ENCODE results near the gene NPNT. TPM values are rescaled to one million over a fixed set of nuclear protein-coding genes. Genes with fewer than 3 reads are reported as not detected.

The NPNT gene
- total RNA-seq, 1 donor from 2014 or later: 7.3 TPM

- DNase-seq (ENCODE audit: low read depth): no peak
Observed at GRCh38 chr4:105951198-105951597, 55.9 kb downstream of the NPNT start.

GRCh38 chr4:105952591-105952990 lies 57.3 kb downstream of the NPNT start:
- Histone ChIP-seq H3K36me3 (ENCODE audit: control insufficient read depth, insufficient read depth, low read length) (no peaks in the 10 kb centered on the region), H3K27me3 (ENCODE audit: control insufficient read depth, insufficient read depth, low read length) (no peaks in the 10 kb centered on the region), H3K4me3 (ENCODE audit: low read depth, low read length) (no peak overlapping the region)
- no peak for DNase-seq (ENCODE audit: low read depth)
- no peak for TF ChIP-seq CTCF (IDR thresholded peaks at IDR 0.05; ENCODE audit: insufficient read depth, low read length, poor library complexity, severe bottlenecking)

More at GRCh38 chr4:105951198-105951597, 55.9 kb downstream of the NPNT start:
- Histone ChIP-seq H3K4me3 (ENCODE audit: low read depth, low read length) (no peak overlapping the region), H3K36me3 (ENCODE audit: control insufficient read depth, insufficient read depth, low read length) (no peaks in the 10 kb centered on the region), H3K27me3 (ENCODE audit: control insufficient read depth, insufficient read depth, low read length) (no peaks in the 10 kb centered on the region)
- no peak for TF ChIP-seq CTCF (IDR thresholded peaks at IDR 0.05; ENCODE audit: insufficient read depth, low read length, poor library complexity, severe bottlenecking)

GRCh38 chr4:105956569-105956968 lies 61.3 kb downstream of the NPNT start:
- Histone ChIP-seq H3K27me3 (ENCODE audit: control insufficient read depth, insufficient read depth, low read length) (no peaks in the 10 kb centered on the region), H3K4me3 (ENCODE audit: low read depth, low read length) (no peak overlapping the region), H3K36me3 (ENCODE audit: control insufficient read depth, insufficient read depth, low read length) (no peaks in the 10 kb centered on the region)
- no peak for TF ChIP-seq CTCF (IDR thresholded peaks at IDR 0.05; ENCODE audit: insufficient read depth, low read length, poor library complexity, severe bottlenecking)
- DNase-seq (ENCODE audit: low read depth): no peak

GRCh38 chr4:105957680-105958079 lies 62.4 kb downstream of the NPNT start:
- Histone ChIP-seq H3K36me3 (ENCODE audit: control insufficient read depth, insufficient read depth, low read length) (no peaks in the 10 kb centered on the region), H3K4me3 (ENCODE audit: low read depth, low read length) (no peak overlapping the region), H3K27me3 (ENCODE audit: control insufficient read depth, insufficient read depth, low read length) (no peaks in the 10 kb centered on the region)
- no peak for TF ChIP-seq CTCF (IDR thresholded peaks at IDR 0.05; ENCODE audit: insufficient read depth, low read length, poor library complexity, severe bottlenecking)
- no peak for DNase-seq (ENCODE audit: low read depth)

GRCh38 chr4:105963461-105964400 lies 68.5 kb downstream of the NPNT start:
- no peak for TF ChIP-seq CTCF (IDR thresholded peaks at IDR 0.05; ENCODE audit: insufficient read depth, low read length, poor library complexity, severe bottlenecking)
- H3K4me3 ChIP-seq (ENCODE audit: low read depth, low read length): no peak overlapping the region
- H3K27me3 ChIP-seq (ENCODE audit: control insufficient read depth, insufficient read depth, low read length): no peaks in the 10 kb centered on the region
- H3K36me3 ChIP-seq (ENCODE audit: control insufficient read depth, insufficient read depth, low read length): no peaks in the 10 kb centered on the region
- no peak for DNase-seq (ENCODE audit: low read depth)

Data from kidney epithelial cell (primary cell).